Measurements from ENCODE around the gene CTDSPL. TPM values are rescaled to one million over a fixed set of nuclear protein-coding genes. Genes with fewer than 3 reads are reported as not detected.

Gene CTDSPL
- total RNA-seq, 1 experiment from 2014 or later, result 14.0 TPM

GRCh38 chr3:37891227-37891626 lies 29.5 kb downstream of the CTDSPL start:
- intact Hi-C loops (cut with micrococcal nuclease; ENCODE audit: unreplicated experiment), result no loop called here
- H3K36me3 ChIP-seq (ENCODE audit: insufficient read depth, low read length, poor library complexity, severe bottlenecking), result no peaks in the 10 kb centered on the region
- CTCF ChIA-PET, result no interaction called here
- H3K4me3 ChIP-seq (ENCODE audit: low read depth, low read length, poor library complexity, severe bottlenecking), result no peak overlapping the region
- POLR2A ChIA-PET (ENCODE audit: low non-redundant PET), result no interaction called here
- H3K27me3 ChIP-seq (replicated peaks; ENCODE audit: insufficient read depth, low read depth, low read length, poor library complexity), result no peaks in the 10 kb centered on the region
- no peaks in the 10 kb centered on the region for H3K9me3 ChIP-seq (ENCODE audit: low read depth, low read length, poor library complexity, severe bottlenecking)
- peaks cover 4% of the 10 kb centered on the region for H3K4me1 ChIP-seq (ENCODE audit: insufficient read depth, low read length, poor library complexity, severe bottlenecking)
- no peak overlapping the region for H3K27ac ChIP-seq (ENCODE audit: low read depth, low read length, poor library complexity, severe bottlenecking)
- BruUV-seq (replicated peaks), result no TSS peak
- DNase-seq (ENCODE audit: low spot score), result no peak
- TF ChIP-seq, protein P1, sequence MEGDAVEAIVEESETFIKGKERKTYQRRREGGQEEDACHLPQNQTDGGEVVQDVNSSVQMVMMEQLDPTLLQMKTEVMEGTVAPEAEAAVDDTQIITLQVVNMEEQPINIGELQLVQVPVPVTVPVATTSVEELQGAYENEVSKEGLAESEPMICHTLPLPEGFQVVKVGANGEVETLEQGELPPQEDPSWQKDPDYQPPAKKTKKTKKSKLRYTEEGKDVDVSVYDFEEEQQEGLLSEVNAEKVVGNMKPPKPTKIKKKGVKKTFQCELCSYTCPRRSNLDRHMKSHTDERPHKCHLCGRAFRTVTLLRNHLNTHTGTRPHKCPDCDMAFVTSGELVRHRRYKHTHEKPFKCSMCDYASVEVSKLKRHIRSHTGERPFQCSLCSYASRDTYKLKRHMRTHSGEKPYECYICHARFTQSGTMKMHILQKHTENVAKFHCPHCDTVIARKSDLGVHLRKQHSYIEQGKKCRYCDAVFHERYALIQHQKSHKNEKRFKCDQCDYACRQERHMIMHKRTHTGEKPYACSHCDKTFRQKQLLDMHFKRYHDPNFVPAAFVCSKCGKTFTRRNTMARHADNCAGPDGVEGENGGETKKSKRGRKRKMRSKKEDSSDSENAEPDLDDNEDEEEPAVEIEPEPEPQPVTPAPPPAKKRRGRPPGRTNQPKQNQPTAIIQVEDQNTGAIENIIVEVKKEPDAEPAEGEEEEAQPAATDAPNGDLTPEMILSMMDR (conservative IDR thresholded peaks at IDR 0.05; ENCODE audit: low read depth, low read length), result no peak
- no peak for TF ChIP-seq EZH2 (IDR thresholded peaks at IDR 0.05; ENCODE audit: borderline replicate concordance, low read depth, low read length, poor library complexity, severe bottlenecking)

DNA sequence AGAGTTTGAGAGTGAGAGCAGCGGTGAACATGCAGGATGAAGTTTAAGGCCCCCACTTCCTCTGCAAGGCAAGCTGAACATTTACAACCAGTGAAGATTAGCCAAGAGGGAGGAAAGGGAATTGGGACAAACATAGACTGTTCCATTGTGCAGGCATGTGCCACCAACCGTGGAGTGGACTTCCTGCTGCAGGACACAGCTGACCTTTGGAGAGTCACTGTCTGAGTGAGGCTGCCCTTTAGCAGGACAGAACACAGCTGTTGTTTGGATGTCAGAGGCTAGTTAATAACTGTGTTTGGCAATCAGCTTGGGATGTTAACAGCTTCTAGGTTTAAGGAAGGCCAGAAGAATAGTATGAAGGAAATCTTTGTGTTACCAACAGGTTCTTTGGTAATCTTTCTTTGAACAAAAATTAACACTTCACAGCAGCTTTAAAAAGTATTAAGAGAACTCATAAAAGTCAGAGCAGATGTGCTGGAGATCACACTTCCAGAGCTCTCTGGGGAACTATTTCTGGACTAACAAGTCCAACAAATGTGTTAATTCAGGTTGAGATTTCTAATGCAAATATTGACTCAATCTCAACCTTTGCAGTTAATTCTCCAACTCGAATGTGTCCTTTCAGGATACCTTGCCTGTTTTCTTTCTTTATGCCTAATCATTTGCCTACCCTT lies 31.4 kb downstream of the CTDSPL start:
- CTCF ChIA-PET, result no interaction called here
- Histone ChIP-seq H3K9me3 (ENCODE audit: low read depth, low read length, poor library complexity, severe bottlenecking) (no peaks in the 10 kb centered on the region), H3K36me3 (ENCODE audit: insufficient read depth, low read length, poor library complexity, severe bottlenecking) (no peaks in the 10 kb centered on the region), H3K4me3 (ENCODE audit: low read depth, low read length, poor library complexity, severe bottlenecking) (no peak overlapping the region), H3K27me3 (replicated peaks; ENCODE audit: insufficient read depth, low read depth, low read length, poor library complexity) (no peaks in the 10 kb centered on the region), H3K27ac (ENCODE audit: low read depth, low read length, poor library complexity, severe bottlenecking) (no peak overlapping the region), H3K4me1 (ENCODE audit: insufficient read depth, low read length, poor library complexity, severe bottlenecking) (peaks cover 4% of the 10 kb centered on the region)
- no TSS peak for BruUV-seq (replicated peaks)
- intact Hi-C loops (cut with micrococcal nuclease; ENCODE audit: unreplicated experiment), result no loop called here
- POLR2A ChIA-PET (ENCODE audit: low non-redundant PET), result no interaction called here
- TF ChIP-seq, protein P1 (conservative IDR thresholded peaks at IDR 0.05; ENCODE audit: low read depth, low read length), result no peak
- TF ChIP-seq EZH2 (IDR thresholded peaks at IDR 0.05; ENCODE audit: borderline replicate concordance, low read depth, low read length, poor library complexity, severe bottlenecking), result no peak
- DNase-seq (ENCODE audit: low spot score), result no peak

DNA sequence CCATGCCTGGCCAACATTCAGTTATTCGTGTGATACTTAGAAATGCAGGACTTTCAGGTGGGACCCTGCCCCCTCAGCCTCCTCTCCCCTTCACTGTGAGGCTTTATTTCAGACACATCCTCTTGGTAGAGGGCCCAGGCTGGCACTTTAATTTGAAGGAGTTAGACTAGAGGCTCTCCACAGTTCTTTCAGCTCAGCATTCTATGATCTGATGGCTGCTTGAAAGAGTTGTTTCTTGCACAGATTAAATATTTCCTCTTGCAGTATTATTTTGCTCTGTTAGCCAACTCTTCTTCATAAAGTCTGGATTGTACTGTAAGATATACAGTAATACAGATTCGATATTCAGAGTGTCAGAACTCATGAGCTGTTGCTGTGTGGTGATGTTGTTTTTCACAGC lies 35.1 kb downstream of the CTDSPL start:
- TF ChIP-seq, protein P1 (conservative IDR thresholded peaks at IDR 0.05; ENCODE audit: low read depth, low read length), result no peak
- no peak for TF ChIP-seq EZH2 (IDR thresholded peaks at IDR 0.05; ENCODE audit: borderline replicate concordance, low read depth, low read length, poor library complexity, severe bottlenecking)
- ChIA-PET POLR2A (ENCODE audit: low non-redundant PET) (no interaction called here), CTCF (no interaction called here)
- BruUV-seq (replicated peaks), result no TSS peak
- no peak for DNase-seq (ENCODE audit: low spot score)
- peaks cover 4% of the 10 kb centered on the region for H3K4me1 ChIP-seq (ENCODE audit: insufficient read depth, low read length, poor library complexity, severe bottlenecking)
- H3K27ac ChIP-seq (ENCODE audit: low read depth, low read length, poor library complexity, severe bottlenecking), result no peak overlapping the region
- H3K27me3 ChIP-seq (replicated peaks; ENCODE audit: insufficient read depth, low read depth, low read length, poor library complexity), result no peaks in the 10 kb centered on the region
- H3K4me3 ChIP-seq (ENCODE audit: low read depth, low read length, poor library complexity, severe bottlenecking), result no peak overlapping the region
- H3K36me3 ChIP-seq (ENCODE audit: insufficient read depth, low read length, poor library complexity, severe bottlenecking), result no peaks in the 10 kb centered on the region
- intact Hi-C loops (cut with micrococcal nuclease; ENCODE audit: unreplicated experiment), result no loop called here
- no peaks in the 10 kb centered on the region for H3K9me3 ChIP-seq (ENCODE audit: low read depth, low read length, poor library complexity, severe bottlenecking)

All from A673 (cell line).